CD14-positive monocyte (primary cell): Measurements from ENCODE around the gene TBPL1. TPM values are rescaled to one million over a fixed set of nuclear protein-coding genes. Genes with fewer than 3 reads are reported as not detected.

Experiments
- DNase-seq, 3 donors: peaks; one replicate each; pipeline ENCODE4 v3.0.0-alpha.2; 2011 to 2022
- H2AFZ ChIP-seq: 2 replicates; pipeline ENCODE4 v1.6.0; 2012; ENCODE audit warnings: mild to moderate bottlenecking, low read depth, low read length, inconsistent platforms; ENCODE audit not compliant: insufficient read depth, poor library complexity, severe bottlenecking
- H3K27ac ChIP-seq, 2 donors: 1 replicate in 1 of 2; 2 replicates in 1 of 2; pipeline ENCODE4 v1.5.1; 2012 to 2013; ENCODE audit warnings: low read length in 2 of 2, control low read depth in 1 of 2, inconsistent platforms in 1 of 2, low read depth in 1 of 2, mild to moderate bottlenecking in 1 of 2
- H3K27me3 ChIP-seq, 2 donors: one replicate each; pipeline versions ENCODE4 v1.6.0 to v1.6.1; 2011 to 2013; ENCODE audit warnings: low read length in 2 of 2; ENCODE audit not compliant: control insufficient read depth in 2 of 2, insufficient read depth in 2 of 2
- H3K36me3 ChIP-seq, 2 donors: replicated peaks in 1 of 2; 1 replicate in 1 of 2; 2 replicates in 1 of 2; pipeline versions ENCODE4 v1.5.1 to v1.6.1; 2012 to 2013; ENCODE audit warnings: low read length in 2 of 2, control low read depth in 1 of 2, inconsistent platforms in 1 of 2, mild to moderate bottlenecking in 1 of 2; ENCODE audit not compliant: insufficient read depth in 2 of 2, control insufficient read depth in 1 of 2
- H3K4me1 ChIP-seq, 2 donors: 1 replicate in 1 of 2; 2 replicates in 1 of 2; pipeline versions ENCODE4 v1.5.1 to v1.6.1; 2012 to 2013; ENCODE audit warnings: low read length in 2 of 2, control low read depth in 1 of 2, inconsistent platforms in 1 of 2, mild to moderate bottlenecking in 1 of 2, moderate library complexity in 1 of 2; ENCODE audit not compliant: insufficient read depth in 2 of 2, control insufficient read depth in 1 of 2
- H3K4me2 ChIP-seq: replicated peaks from 2 replicates; pipeline ENCODE3; 2012; ENCODE audit warnings: low read length, moderate library complexity, mild to moderate bottlenecking; ENCODE audit not compliant: poor library complexity, severe bottlenecking; ENCODE audit errors: extremely low read depth
- H3K4me3 ChIP-seq, 3 experiments: fragments of 200-600 bp in 1 of 3; sonication (generic) in 1 of 3; replicated peaks in 1 of 3; 1 replicate in 2 of 3; 2 replicates in 1 of 3; pipeline ENCODE4 v1.5.1; 2011 to 2013; ENCODE audit warnings: low read length in 3 of 3, mild to moderate bottlenecking in 3 of 3, control low read depth in 2 of 3, low read depth in 2 of 3, inconsistent platforms in 1 of 3, moderate library complexity in 1 of 3
- H3K79me2 ChIP-seq: 2 replicates; pipeline ENCODE4 v1.6.0; 2012; ENCODE audit warnings: mild to moderate bottlenecking, control low read depth, inconsistent platforms, low read length, moderate library complexity; ENCODE audit not compliant: insufficient read depth
- H3K9ac ChIP-seq: 2 replicates; pipeline ENCODE4 v1.6.0; 2017; ENCODE audit warnings: low read length, mild to moderate bottlenecking; ENCODE audit not compliant: insufficient read depth, poor library complexity, severe bottlenecking
- H3K9me3 ChIP-seq, 2 donors: replicated peaks in 1 of 2; 1 replicate in 1 of 2; 2 replicates in 1 of 2; pipeline versions ENCODE4 v1.5.1 to v1.6.1; 2012 to 2013; ENCODE audit warnings: low read length in 2 of 2, control low read depth in 1 of 2; ENCODE audit not compliant: control insufficient read depth in 1 of 2, insufficient read depth in 1 of 2
- H4K20me1 ChIP-seq: 2 replicates; pipeline ENCODE4 v1.6.0; 2012; ENCODE audit warnings: mild to moderate bottlenecking, low read length, control low read depth, moderate library complexity; ENCODE audit not compliant: insufficient read depth
- H3K27ac Mint-ChIP-seq, 7 donors: one replicate each; pipeline ENCODE4 v1.8.0; 2020; ENCODE audit warnings: mild to moderate bottlenecking in 7 of 7, mixed read lengths in 7 of 7, moderate library complexity in 6 of 7, inconsistent platforms in 2 of 7
- H3K27me3 Mint-ChIP-seq, 3 donors: one replicate each; pipeline ENCODE4 v1.8.0; 2021 to 2022; ENCODE audit warnings: low read depth in 3 of 3, mild to moderate bottlenecking in 3 of 3, mixed read lengths in 3 of 3, moderate library complexity in 3 of 3, inconsistent platforms in 1 of 3
- H3K36me3 Mint-ChIP-seq, 2 donors: one replicate each; pipeline ENCODE4 v1.8.0; 2020; ENCODE audit warnings: mixed read lengths in 2 of 2, inconsistent platforms in 1 of 2, mild to moderate bottlenecking in 1 of 2
- H3K4me1 Mint-ChIP-seq: one replicate; pipeline ENCODE4 v1.8.0; 2020; ENCODE audit warnings: mild to moderate bottlenecking, mixed read lengths
- H3K4me3 Mint-ChIP-seq, 2 donors: one replicate each; pipeline ENCODE4 v1.8.0; 2020; ENCODE audit warnings: mild to moderate bottlenecking in 2 of 2, mixed read lengths in 2 of 2, moderate library complexity in 1 of 2
- H3K9me3 Mint-ChIP-seq, 7 donors: one replicate each; pipeline ENCODE4 v1.8.0; 2020 to 2022; ENCODE audit warnings: mixed read lengths in 7 of 7, mild to moderate bottlenecking in 6 of 7, moderate library complexity in 6 of 7, inconsistent platforms in 2 of 7
- CTCF ChIP-seq: fragments of 200-600 bp; IDR thresholded peaks from one replicate; pipeline ENCODE4 v1.8.0; 2022; ENCODE audit warnings: antibody characterized with exemption, mild to moderate bottlenecking
- WGBS: methylation state at CpG from one replicate; pipeline ENCODE4 v1.1.5; 2013; ENCODE audit warnings: missing lambda C conversion rate; ENCODE audit not compliant: insufficient coverage; 5-methylcytosine and 5-hydroxymethylcytosine counted together
- intact Hi-C, 2 donors: fragments of 100-400 bp; cut with micrococcal nuclease; formaldehyde crosslinking; loops; one replicate each; pipeline versions ENCODE4 v1.15.0 to v1.15.1; 2023
- polyA plus RNA-seq, 3 donors: library from polyadenylated mRNA; depleted of rRNA in 1 of 3; unstranded in 2 of 3; stranded (reverse) in 1 of 3; fragments of 300-500 nt in 2 of 3; fragments of >200 nt in 1 of 3; fragmentation: Illumina TruSeq in 2 of 3; gene quantifications; 1 replicate in 2 of 3; 2 replicates in 1 of 3; pipeline ENCODE4 v1.2.3, GENCODE V29; 2012 to 2021

TBPL1 gene
- polyA plus RNA-seq, 3 donors = 22.0 to 35.6 (median 35.5) TPM

GRCh38 chr6:133961831-133962230 is 8.8 kb downstream of the TBPL1 start:
- H3K27me3 Mint-ChIP-seq = peaks cover 0 to 3% (median 0%) of the 10 kb centered on the region in 3 donors
- peaks cover 3 to 9% of the 10 kb centered on the region in 2 donors for H3K4me1 ChIP-seq
- H3K27me3 ChIP-seq = no peaks in the 10 kb centered on the region
- no peak overlapping the region for H3K27ac Mint-ChIP-seq
- no peak overlapping the region for H3K4me3 ChIP-seq
- no peak overlapping the region for H3K4me3 Mint-ChIP-seq
- H4K20me1 ChIP-seq = peaks cover 94% of the 10 kb centered on the region
- peaks cover 80% of the 10 kb centered on the region for H3K79me2 ChIP-seq
- DNase-seq = no peak
- TF ChIP-seq CTCF = no peak
- peaks cover 29% of the 10 kb centered on the region for H3K4me1 Mint-ChIP-seq
- H3K4me2 ChIP-seq = no peak overlapping the region
- H2AFZ ChIP-seq = no peak overlapping the region
- H3K9me3 Mint-ChIP-seq = no peaks in the 10 kb centered on the region
- H3K9me3 ChIP-seq = no peaks in the 10 kb centered on the region
- H3K36me3 ChIP-seq = no peaks in the 10 kb centered on the region
- intact Hi-C loops = no loop called here
- H3K36me3 Mint-ChIP-seq = peaks cover 5 to 6% of the 10 kb centered on the region in 2 donors
- no peak overlapping the region for H3K27ac ChIP-seq
- H3K9ac ChIP-seq = no peak overlapping the region
- whole genome bisulfite sequencing = 95% methylated on average over 6 of the region's 7 CpGs

- Mint-ChIP-seq H3K4me1 (peaks cover 20% of the 10 kb centered on the region), H3K9me3 (no peaks in the 10 kb centered on the region), H3K27me3 (peaks cover 0 to 3% (median 0%) of the 10 kb centered on the region in 3 donors), H3K27ac (no peak overlapping the region), H3K36me3 (peaks cover 3 to 6% of the 10 kb centered on the region in 2 donors), H3K4me3 (no peak overlapping the region)
- Histone ChIP-seq H3K79me2 (peaks cover 76% of the 10 kb centered on the region), H3K4me1 (peaks cover 3 to 9% of the 10 kb centered on the region in 2 donors), H3K36me3 (peaks cover 0 to 4% of the 10 kb centered on the region in 2 donors), H4K20me1 (peaks cover 97% of the 10 kb centered on the region), H2AFZ (no peak overlapping the region), H3K4me3 (no peak overlapping the region), H3K27me3 (no peaks in the 10 kb centered on the region), H3K9ac (no peak overlapping the region), H3K9me3 (no peaks in the 10 kb centered on the region), H3K4me2 (no peak overlapping the region), H3K27ac (no peak overlapping the region)
- no CpG with 5 or more reads among the region's 1 CpG for WGBS
- DNase-seq = no peak
- no peak for TF ChIP-seq CTCF
- intact Hi-C loops = no loop called here
Observed at GRCh38 chr6:133964052-133964451, 11.0 kb downstream of the TBPL1 start.
